Measurements from ENCODE around the gene COX4I2. TPM values are rescaled to one million over a fixed set of nuclear protein-coding genes. Genes with fewer than 3 reads are reported as not detected.

COX4I2 gene
- total RNA-seq, 1 experiment from 2014 or later = not detected

DNA sequence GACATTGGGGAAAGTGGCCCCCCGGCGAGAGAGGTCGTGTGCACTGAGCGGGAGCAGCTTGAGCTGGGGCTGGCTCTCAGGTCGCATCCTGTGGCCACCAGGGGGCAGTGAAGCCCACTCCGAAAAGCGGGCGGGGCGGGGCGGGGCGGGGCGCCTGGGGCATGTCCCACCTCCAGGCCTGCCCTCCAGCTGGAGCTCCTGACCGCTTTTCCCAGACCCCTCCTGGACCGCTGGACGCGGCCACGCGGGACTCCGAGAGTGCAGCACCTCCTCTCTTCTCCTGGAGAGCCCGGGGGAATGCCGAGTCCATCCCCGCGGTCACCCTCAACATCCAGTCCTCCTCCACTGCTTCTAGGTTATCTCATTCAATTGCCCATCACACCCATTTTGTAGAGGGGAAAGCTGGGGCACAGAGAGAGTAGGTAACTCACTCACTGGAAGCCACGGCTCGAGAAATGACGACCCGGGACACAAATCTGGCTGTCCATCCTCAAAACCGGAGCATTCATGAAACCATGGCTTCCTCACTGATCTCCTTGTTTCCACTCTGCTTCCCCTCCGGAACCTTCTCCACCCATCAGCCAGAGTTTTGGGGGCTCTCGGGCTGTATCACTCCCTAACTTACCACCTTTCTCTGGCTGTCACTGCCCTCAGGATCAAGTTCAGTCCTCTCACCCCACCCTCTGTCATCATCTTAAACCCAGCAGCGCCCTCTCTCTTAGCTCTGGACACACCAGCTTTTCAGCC is 24.1 kb downstream of the COX4I2 start:
- Histone ChIP-seq H4K20me1 (ENCODE audit: low read length) (peaks cover 5% of the 10 kb centered on the region; the same call in 1 of the 2 replicates), H3K27ac (ENCODE audit: low read length) (peak overlapping the region; percentile 18), H3K9me2 (replicated peaks; ENCODE audit: low read length) (no peaks in the 10 kb centered on the region), H3K9me3 (ENCODE audit: low read length) (no peaks in the 10 kb centered on the region), H3K4me3 (ENCODE audit: low read length) (peak overlapping the region; percentile 40; the same call in 1 of the 2 replicates), H3K4me1 (ENCODE audit: insufficient read depth, low read length) (peaks cover 38% of the 10 kb centered on the region), H3K4me2 (ENCODE audit: low read length) (peak overlapping the region; percentile 69), H3K9ac (ENCODE audit: low read length) (no peak overlapping the region), H3F3A (ENCODE audit: low read length, unreplicated experiment) (no peaks in the 10 kb centered on the region), H3K27me3 (ENCODE audit: low read length) (no peaks in the 10 kb centered on the region), H2AFZ (ENCODE audit: low read length) (0 out of 2 replicates have a peak overlapping the region, but pooled peaks have one; percentile 61), H3K36me3 (ENCODE audit: low read depth, low read length) (peaks cover 26% of the 10 kb centered on the region), H3K79me2 (ENCODE audit: low read length) (0 out of 2 replicates have a peak, but pooled peaks cover 21% of the 10 kb centered on the region)
- DNase-seq (peak; percentile 68), ATAC-seq (peak; percentile 52)
- BruUV-seq (replicated peaks) = TSS peak; percentile 96
- TF ChIP-seq EZH2phosphoT487 (IDR thresholded peaks at IDR 0.05; ENCODE audit: borderline replicate concordance, low read length) (no peak), EZH2 (IDR thresholded peaks at IDR 0.05; ENCODE audit: low read length, unreplicated experiment) (no peak)
- TF ChIP-seq, protein P1, sequence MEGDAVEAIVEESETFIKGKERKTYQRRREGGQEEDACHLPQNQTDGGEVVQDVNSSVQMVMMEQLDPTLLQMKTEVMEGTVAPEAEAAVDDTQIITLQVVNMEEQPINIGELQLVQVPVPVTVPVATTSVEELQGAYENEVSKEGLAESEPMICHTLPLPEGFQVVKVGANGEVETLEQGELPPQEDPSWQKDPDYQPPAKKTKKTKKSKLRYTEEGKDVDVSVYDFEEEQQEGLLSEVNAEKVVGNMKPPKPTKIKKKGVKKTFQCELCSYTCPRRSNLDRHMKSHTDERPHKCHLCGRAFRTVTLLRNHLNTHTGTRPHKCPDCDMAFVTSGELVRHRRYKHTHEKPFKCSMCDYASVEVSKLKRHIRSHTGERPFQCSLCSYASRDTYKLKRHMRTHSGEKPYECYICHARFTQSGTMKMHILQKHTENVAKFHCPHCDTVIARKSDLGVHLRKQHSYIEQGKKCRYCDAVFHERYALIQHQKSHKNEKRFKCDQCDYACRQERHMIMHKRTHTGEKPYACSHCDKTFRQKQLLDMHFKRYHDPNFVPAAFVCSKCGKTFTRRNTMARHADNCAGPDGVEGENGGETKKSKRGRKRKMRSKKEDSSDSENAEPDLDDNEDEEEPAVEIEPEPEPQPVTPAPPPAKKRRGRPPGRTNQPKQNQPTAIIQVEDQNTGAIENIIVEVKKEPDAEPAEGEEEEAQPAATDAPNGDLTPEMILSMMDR (conservative IDR thresholded peaks at IDR 0.05; ENCODE audit: low read depth, low read length) = peak; percentile 58
- intact Hi-C loops (cut with micrococcal nuclease) = loop anchor here (1.0 to 5.0 kb wide), 2 partner anchors 41 to 61 kb away; partner anchors contain the start of gene BCL2L1
- ChIA-PET CTCF (interaction anchor here (0.6 to 4.0 kb wide), 12 partner anchors 9 to 201 kb away, joined by 3 to 134 read pairs (median 4); partner anchors contain the start of genes BCL2L1 and TPX2), POLR2A (ENCODE audit: unreplicated experiment) (interaction anchor here (0.5 to 1.7 kb wide), 9 partner anchors 17 to 1742 kb away, joined by 3 to 34 read pairs (median 6); partner anchors contain the start of gene BCL2L1)

DNA sequence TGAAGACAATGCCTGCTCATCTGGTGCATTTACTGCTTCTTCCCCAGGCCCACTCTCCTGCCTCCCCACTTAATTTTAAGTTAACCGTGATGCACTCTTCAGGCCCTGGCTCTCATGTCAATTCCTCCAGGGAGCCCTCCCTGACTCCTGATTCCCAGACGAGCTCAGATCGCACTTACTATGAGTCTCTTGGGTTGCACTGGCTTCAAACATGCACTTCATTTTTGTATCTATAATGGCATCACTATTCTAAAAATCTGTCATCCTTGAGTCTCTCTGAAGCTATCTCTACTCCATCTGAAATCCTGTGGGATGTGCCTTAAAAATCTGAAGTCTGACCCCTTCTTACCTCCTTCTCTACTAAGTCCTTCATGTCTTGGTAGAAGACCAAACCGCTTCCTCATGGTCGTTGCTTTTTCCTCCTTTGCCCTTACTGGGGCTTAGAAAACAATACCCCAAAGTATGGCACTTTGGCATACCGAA is 24.7 kb downstream of the COX4I2 start:
- Histone ChIP-seq H3K9ac (ENCODE audit: low read length) (no peak overlapping the region), H3K4me3 (ENCODE audit: low read length) (no peak overlapping the region), H3K79me2 (ENCODE audit: low read length) (peaks cover 25% of the 10 kb centered on the region; the same call in 1 of the 2 replicates), H3K36me3 (ENCODE audit: low read depth, low read length) (peaks cover 26% of the 10 kb centered on the region), H3K27ac (ENCODE audit: low read length) (no peak overlapping the region), H3K9me2 (replicated peaks; ENCODE audit: low read length) (no peaks in the 10 kb centered on the region), H3K4me1 (ENCODE audit: insufficient read depth, low read length) (peaks cover 38% of the 10 kb centered on the region), H4K20me1 (ENCODE audit: low read length) (peaks cover 5% of the 10 kb centered on the region; the same call in 1 of the 2 replicates), H2AFZ (ENCODE audit: low read length) (no peak overlapping the region), H3K9me3 (ENCODE audit: low read length) (no peaks in the 10 kb centered on the region), H3F3A (ENCODE audit: low read length, unreplicated experiment) (no peaks in the 10 kb centered on the region), H3K4me2 (ENCODE audit: low read length) (peak overlapping the region; percentile 69), H3K27me3 (ENCODE audit: low read length) (no peaks in the 10 kb centered on the region)
- intact Hi-C loops (cut with micrococcal nuclease) = loop anchor here (5.0 kb wide), 1 partner anchor 40 kb away; no protein-coding TSS in a partner anchor
- CTCF ChIA-PET = interaction anchor here (0.6 to 4.0 kb wide), 8 partner anchors 22 to 202 kb away, joined by 3 to 134 read pairs (median 6); partner anchors contain the start of genes BCL2L1 and TPX2
- DNase-seq (no peak), ATAC-seq (no peak)
- POLR2A ChIA-PET (ENCODE audit: unreplicated experiment) = interaction anchor here (0.5 to 1.7 kb wide), 5 partner anchors 18 to 105 kb away, joined by 3 to 34 read pairs (median 7); partner anchors contain the start of gene BCL2L1
- BruUV-seq (replicated peaks) = TSS peak; percentile 5
- TF ChIP-seq, protein P1 (conservative IDR thresholded peaks at IDR 0.05; ENCODE audit: low read depth, low read length) = no peak
- TF ChIP-seq EZH2phosphoT487 (IDR thresholded peaks at IDR 0.05; ENCODE audit: borderline replicate concordance, low read length) (no peak), EZH2 (IDR thresholded peaks at IDR 0.05; ENCODE audit: low read length, unreplicated experiment) (no peak)

All from PC-3 (cell line).